K562 (cell line): ENCODE results near the gene ACADVL. TPM values are rescaled to one million over a fixed set of nuclear protein-coding genes. Genes with fewer than 3 reads are reported as not detected.
A peak's percentile ranks its signal among the peaks of the same experiment; 100 is the strongest.

ENCODE experiments used
- ATAC-seq: fragments of 200-7000 bp; cut with Tn5 transposase; 3 replicates; pipeline ENCODE4 v1.9.1; 2020; ENCODE audit warnings: moderate library complexity
- BruUV-seq: library from RNA; stranded (reverse); fragments of 400-500 nt; replicated peaks from 2 replicates; lab custom pipeline; 2021; lab: Mats Ljungman, UMichigan
- CTCF ChIA-PET: fragments of 300-600 bp; formaldehyde crosslinking; extraction: SDS; loops from one replicate; lab custom pipeline; 2021; ENCODE audit warnings: low intra/inter-chr PET ratio; lab: Yijun Ruan, JAX
- POLR2A ChIA-PET: fragments of 300-600, 350-650 bp; sonication (Branson Sonifier 250); formaldehyde crosslinking; extraction: SDS; loops from one replicate; lab custom pipeline; 2021; ENCODE audit warnings: antibody characterized with exemption, inconsistent platforms; lab: Yijun Ruan, JAX
- DNase-seq, 4 experiments: peaks; one replicate each; pipeline versions ENCODE4 v3.0.0 to v3.0.0-alpha.2; 2011 to 2018; ENCODE audit warnings: low spot score in 3 of 4, mixed read lengths in 3 of 4; ENCODE audit errors: extremely low read depth in 1 of 4
- FAIRE-seq: peaks from 2 replicates; lab custom pipeline; 2011; peaks lifted over from hg19 to GRCh38; lab: Jason Lieb, UNC
- H2AFZ ChIP-seq: 2 replicates; pipeline ENCODE4 v1.6.0; 2011; ENCODE audit warnings: low read depth, low read length, control low read depth, inconsistent platforms
- H3K27ac ChIP-seq: fragments of 200-600 bp; 3 replicates; pipeline ENCODE4 v1.8.0; 2011; ENCODE audit warnings: low read depth, mild to moderate bottlenecking, control low read depth, inconsistent platforms, low read length, moderate library complexity, mixed read lengths; ENCODE audit errors: extremely low read depth
- H3K27me3 ChIP-seq, 2 experiments: fragments of 300-600 bp in 1 of 2; 2 replicates in 1 of 2; 3 replicates in 1 of 2; pipeline versions ENCODE4 v1.6.0 to v1.8.0; 2011; ENCODE audit warnings: inconsistent platforms in 2 of 2, low read length in 2 of 2, mild to moderate bottlenecking in 1 of 2, mixed read lengths in 1 of 2, moderate library complexity in 1 of 2; ENCODE audit not compliant: control insufficient read depth in 2 of 2, insufficient read depth in 2 of 2
- H3K36me3 ChIP-seq: fragments of 300-600 bp; 3 replicates; pipeline ENCODE4 v1.8.0; 2011; ENCODE audit warnings: mild to moderate bottlenecking, low read length, inconsistent platforms; ENCODE audit not compliant: control insufficient read depth, insufficient read depth
- H3K4me1 ChIP-seq, 2 experiments: fragments of 200-600 bp in 1 of 2; replicated peaks in 1 of 2; 2 replicates in 1 of 2; 3 replicates in 1 of 2; pipeline versions ENCODE4 v1.5.1 to v1.8.0; 2011; ENCODE audit warnings: inconsistent platforms in 2 of 2, low read length in 2 of 2, mild to moderate bottlenecking in 1 of 2, mixed read lengths in 1 of 2, moderate library complexity in 1 of 2; ENCODE audit not compliant: control insufficient read depth in 2 of 2, insufficient read depth in 2 of 2
- H3K4me2 ChIP-seq: 2 replicates; pipeline ENCODE4 v1.6.1; 2011; ENCODE audit warnings: low read length, control low read depth, inconsistent platforms, mixed read lengths; ENCODE audit not compliant: insufficient read depth
- H3K4me3 ChIP-seq: fragments of 200-600 bp; sonication (generic), shearing (Covaris generic); 2 replicates; pipeline ENCODE4 v1.5.1; 2016; ENCODE audit warnings: control low read depth, inconsistent platforms
- H3K79me2 ChIP-seq: fragments of 200-600 bp; 3 replicates; pipeline ENCODE4 v1.8.0; 2011; ENCODE audit warnings: low read length, inconsistent platforms; ENCODE audit not compliant: control insufficient read depth, insufficient read depth
- H3K9ac ChIP-seq, 2 experiments: 2 replicates each; pipeline versions ENCODE4 v1.6.0 to v1.6.1; 2011; ENCODE audit warnings: low read depth in 2 of 2, low read length in 2 of 2, control low read depth in 1 of 2, inconsistent platforms in 1 of 2, mild to moderate bottlenecking in 1 of 2, mixed read lengths in 1 of 2; ENCODE audit not compliant: insufficient read depth in 1 of 2
- H3K9me1 ChIP-seq: one replicate; pipeline ENCODE4 v1.6.0; 2011; ENCODE audit warnings: inconsistent platforms, mild to moderate bottlenecking, low read length, moderate library complexity; ENCODE audit not compliant: control insufficient read depth, insufficient read depth
- H3K9me3 ChIP-seq: replicated peaks from 2 replicates; pipeline ENCODE4 v1.5.1; 2011; ENCODE audit warnings: low read depth, low read length, inconsistent platforms; ENCODE audit not compliant: control insufficient read depth, insufficient read depth
- H4K20me1 ChIP-seq: replicated peaks from 2 replicates; pipeline ENCODE4 v1.6.1; 2011; ENCODE audit warnings: low read length, inconsistent platforms, mixed read lengths; ENCODE audit not compliant: control insufficient read depth, insufficient read depth
- CHD1 ChIP-seq: fragments of 200-600 bp; sonication (generic); IDR thresholded peaks from one replicate; pipeline ENCODE4 v1.6.1; 2012; ENCODE audit warnings: mild to moderate bottlenecking, moderate library complexity, low read length, inconsistent platforms
- CREM ChIP-seq: IDR thresholded peaks from 2 replicates; pipeline ENCODE4 v1.6.1; 2014; ENCODE audit warnings: antibody characterized with exemption, low read depth
- EGR1 ChIP-seq: fragments of 450-650 bp; conservative IDR thresholded peaks from 2 replicates; pipeline ENCODE4 v1.6.1; 2017; ENCODE audit warnings: mild to moderate bottlenecking
- ETV6 ChIP-seq, 3 experiments: fragments of 150-350 bp in 1 of 3; sonication (generic) in 1 of 3; formaldehyde crosslinking in 1 of 3; IDR thresholded peaks; 2 replicates each; pipeline versions ENCODE4 v1.6.1 to v1.8.0; 2014 to 2022; ENCODE audit warnings: borderline replicate concordance in 2 of 3, low read depth in 2 of 3, antibody characterized with exemption in 1 of 3, low read length in 1 of 3, mild to moderate bottlenecking in 1 of 3, missing genetic modification reagents in 1 of 3
- KDM1A ChIP-seq, 2 experiments: fragments of 450-650 bp; IDR thresholded peaks; 2 replicates each; pipeline ENCODE4 v1.6.1; 2016; ENCODE audit warnings: mild to moderate bottlenecking in 2 of 2
- NFRKB ChIP-seq: fragments of 450-650 bp; IDR thresholded peaks from 2 replicates; pipeline ENCODE4 v1.6.1; 2016; ENCODE audit warnings: low read depth
- NR4A1 ChIP-seq, 2 experiments: fragments of 250-450 bp in 1 of 2; fragments of 450-650 bp in 1 of 2; sonication (Bioruptor Pico) in 1 of 2; IDR thresholded peaks; 2 replicates each; pipeline versions ENCODE4 v1.4.0 to v1.6.1; 2016 to 2020; ENCODE audit warnings: mild to moderate bottlenecking in 2 of 2, missing compliant biosample characterization in 1 of 2, missing genetic modification characterization in 1 of 2, moderate library complexity in 1 of 2
- POU5F1 ChIP-seq: fragments of 150-350 bp; IDR thresholded peaks from 2 replicates; pipeline ENCODE4 v1.6.1; 2014; ENCODE audit warnings: borderline replicate concordance, low read length, low read depth, mild to moderate bottlenecking; ENCODE audit not compliant: partially characterized antibody
- PTBP1 ChIP-seq: fragments of 200-400 bp; formaldehyde crosslinking; IDR thresholded peaks from 2 replicates; pipeline ENCODE4 v1.6.1; 2017; ENCODE audit warnings: low read depth, low read length
- SETDB1 ChIP-seq: IDR thresholded peaks from one replicate; pipeline ENCODE4 v1.6.1; 2012; ENCODE audit warnings: low read length, control low read depth, inconsistent platforms
- ZC3H11A ChIP-seq: IDR thresholded peaks from 2 replicates; pipeline ENCODE4 v1.6.1; 2012; ENCODE audit warnings: low read depth, low read length, improper control_type of control experiment
- ZFP1 ChIP-seq: fragments of 450-650 bp; formaldehyde crosslinking; IDR thresholded peaks from 2 replicates; pipeline ENCODE4 v1.4.0; 2020; ENCODE audit warnings: mild to moderate bottlenecking, mixed read lengths
- ZNF324 ChIP-seq: fragments of 250-450 bp; sonication (Bioruptor Pico); IDR thresholded peaks from 2 replicates; pipeline ENCODE4 v1.4.0; 2020; ENCODE audit warnings: mild to moderate bottlenecking
- ZNF408 ChIP-seq: fragments of 250-450 bp; sonication (Bioruptor Pico); IDR thresholded peaks from 2 replicates; pipeline ENCODE4 v1.4.0; 2020; ENCODE audit warnings: low read depth, mild to moderate bottlenecking, moderate library complexity
- WGBS: fragments of 100-300 bp; shearing (Covaris generic); methylation state at CpG from one replicate; pipeline ENCODE4 v1.1.6; 2016; ENCODE audit warnings: low coverage, mixed read lengths; ENCODE audit not compliant: insufficient coverage; ENCODE audit errors: missing lambda C conversion rate; 5-methylcytosine and 5-hydroxymethylcytosine counted together
- in situ Hi-C: fragments of 300-500 bp; cut with MboI; formaldehyde crosslinking; loops from 4 replicates; pipeline ENCODE4 v1.15.0; 2018; ENCODE audit warnings: inconsistent platforms, mixed read lengths
- intact Hi-C: fragments of 100-400 bp; cut with micrococcal nuclease; formaldehyde crosslinking; loops from 2 replicates; pipeline ENCODE4 v1.14.2; 2022
- polyA plus RNA-seq, 8 experiments: library from polyadenylated mRNA; depleted of rRNA in 4 of 8; stranded (reverse) in 5 of 8; unstranded in 3 of 8; fragments of >200 nt; fragmentation: Nextera tagmentation in 2 of 8; fragmentation: Illumina TruSeq in 1 of 8; extraction: Ambion mirVana in 2 of 8; extraction: Trizol in 1 of 8; gene quantifications; 2 replicates each; pipeline versions ENCODE4 v1.2.1 to v1.2.3, GENCODE V29; 2011 to 2014; ENCODE audit warnings: inconsistent platforms in 1 of 8, missing spikeins in 1 of 8
- total RNA-seq, 7 experiments: library from RNA; depleted of rRNA in 6 of 7; stranded (reverse); fragments of >200 nt in 6 of 7; fragmentation: Illumina TruSeq in 2 of 7; extraction: Trizol in 2 of 7; gene quantifications; 2 replicates each; pipeline versions ENCODE4 v1.2.1 to v1.2.3, GENCODE V29; 2011 to 2021; ENCODE audit warnings: low replicate concordance in 1 of 7
- TF ChIP-seq, protein P1 (sequence below): IDR thresholded peaks from 2 replicates; pipeline ENCODE4 v1.6.1; 2011; ENCODE audit not compliant: insufficient read length; ENCODE audit errors: extremely low read depth

ACADVL gene
- total and polyA plus RNA-seq, 9 of the 15 experiments (the other 6 are each of a cell fraction or from before 2014, with no cell fraction given), result 25.5 to 449 (median 214) TPM

DNA sequence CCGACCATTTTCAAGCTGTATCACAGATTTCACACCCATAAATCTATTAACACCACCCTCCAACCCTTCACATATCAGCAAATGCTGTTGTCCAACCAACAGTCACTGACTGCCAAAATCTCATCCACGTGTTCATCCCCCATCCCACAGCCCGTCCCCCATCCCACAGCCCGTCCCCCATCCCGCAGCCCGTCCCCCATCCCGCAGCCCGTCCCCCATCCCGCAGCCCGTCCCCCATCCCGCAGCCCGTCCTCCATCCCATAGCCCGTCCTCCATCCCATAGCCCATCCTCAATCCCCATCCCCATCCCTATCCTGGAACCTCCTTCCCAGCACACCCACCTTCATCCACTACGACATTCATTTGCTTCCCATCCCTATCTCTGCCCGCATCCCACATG lies 14.2 kb upstream of the ACADVL start (continued):
- TF ChIP-seq POU5F1, result no peak
- TF ChIP-seq ZFP1 (CRISPR knock-in tag), result no peak
- TF ChIP-seq CHD1, result no peak

DNA sequence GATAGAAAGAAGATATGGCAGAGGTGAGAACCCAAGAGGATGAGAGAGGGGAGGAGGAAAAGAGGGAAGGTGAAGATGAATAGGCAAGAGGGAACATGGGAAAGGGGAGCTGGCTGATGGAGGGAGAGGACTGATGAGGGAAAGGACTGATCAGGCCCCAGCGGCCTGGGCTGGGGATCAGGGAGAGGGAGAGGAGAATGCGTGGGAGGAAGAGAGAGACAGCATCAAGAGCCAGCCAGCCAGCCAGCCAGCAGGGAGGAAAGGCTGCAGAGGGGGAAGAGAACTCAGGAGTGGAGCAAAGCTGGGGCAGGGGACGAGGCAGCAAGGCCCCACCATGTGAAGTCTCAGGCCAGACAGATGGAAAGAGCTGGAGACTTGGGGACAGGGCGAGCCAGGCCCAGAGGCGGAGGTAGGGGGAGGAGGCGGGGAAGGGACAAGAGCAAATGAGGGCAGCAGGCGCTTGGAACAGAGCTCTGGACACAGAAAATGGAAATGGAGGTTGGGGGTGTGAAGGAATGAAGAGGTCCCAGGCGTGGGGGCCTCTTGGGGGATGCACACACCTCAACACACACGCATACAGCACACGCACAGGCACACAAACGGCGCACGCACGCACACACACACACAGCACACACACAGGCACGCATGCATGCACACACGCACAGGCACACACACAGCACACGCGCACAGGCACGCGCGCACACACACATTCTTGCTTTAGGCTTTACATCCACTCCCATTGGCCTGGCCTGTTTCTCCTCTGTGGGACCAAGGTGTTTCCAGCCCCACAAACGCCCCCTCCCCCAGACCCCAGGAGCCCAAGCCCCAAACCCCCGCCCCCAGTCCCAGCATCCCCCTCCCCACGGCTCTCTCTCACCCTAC lies 12.4 kb upstream of the ACADVL start:
- TF ChIP-seq PTBP1 (no peak), CREM (no peak), ETV6 (IDR thresholded peaks at IDR 0.05; ENCODE audit: borderline replicate concordance in 1 of 2, low read depth in 2 of 2, low read length in 1 of 2) (no peak), ETV6 (CRISPR knock-in tag; IDR thresholded peaks at IDR 0.05; ENCODE audit: borderline replicate concordance) (no peak), ZNF324 (CRISPR knock-in tag) (no peak), KDM1A (IDR thresholded peaks at IDR 0.05) (peak in 1 of 2 experiments; percentile 79; a peak in 2 of 4 replicates), SETDB1 (no peak), ZC3H11A (no peak), EGR1 (peak; percentile 88), NFRKB (no peak), ZNF408 (CRISPR knock-in tag) (no peak), NR4A1 (CRISPR knock-in tag; IDR thresholded peaks at IDR 0.05) (no peak), NR4A1 (tag; IDR thresholded peaks at IDR 0.05) (no peak)
- TF ChIP-seq, protein P1, sequence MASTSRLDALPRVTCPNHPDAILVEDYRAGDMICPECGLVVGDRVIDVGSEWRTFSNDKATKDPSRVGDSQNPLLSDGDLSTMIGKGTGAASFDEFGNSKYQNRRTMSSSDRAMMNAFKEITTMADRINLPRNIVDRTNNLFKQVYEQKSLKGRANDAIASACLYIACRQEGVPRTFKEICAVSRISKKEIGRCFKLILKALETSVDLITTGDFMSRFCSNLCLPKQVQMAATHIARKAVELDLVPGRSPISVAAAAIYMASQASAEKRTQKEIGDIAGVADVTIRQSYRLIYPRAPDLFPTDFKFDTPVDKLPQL, result no peak
- no peak overlapping the region for H3K27ac ChIP-seq
- H3K9me3 ChIP-seq, result no peaks in the 10 kb centered on the region
- H3K36me3 ChIP-seq, result peaks cover 15% of the 10 kb centered on the region; the same call in 2 of the 3 replicates
- H3K9me1 ChIP-seq, result no peaks in the 10 kb centered on the region
- FAIRE-seq, result no peak
- 72% methylated on average over 4 of the region's 24 CpGs for whole genome bisulfite sequencing
- peak overlapping the region in 1 of 2 experiments; percentile 55; a peak in 2 of 4 replicates for H3K9ac ChIP-seq
- BruUV-seq, result no TSS peak
- intact Hi-C loops (no loop called here), in situ Hi-C loops (no loop called here)
- ATAC-seq, result no peak
- ChIA-PET POLR2A (interaction anchor here (0.6 to 1.1 kb wide), 4 partner anchors 9 to 13 kb away, joined by 3 to 4 read pairs (median 3); partner anchors contain the start of genes ACADVL and DLG4), CTCF (no interaction called here)
- peaks cover 3% of the 10 kb centered on the region; the same call in 1 of the 2 replicates for H4K20me1 ChIP-seq
- no peaks in the 10 kb centered on the region for H3K27me3 ChIP-seq
- H3K4me3 ChIP-seq, result no peak overlapping the region
- peaks cover 7 to 37% of the 10 kb centered on the region in 2 experiments; a peak in 4 of 5 replicates for H3K4me1 ChIP-seq
- no peak overlapping the region for H3K4me2 ChIP-seq
- peak in 3 of 4 experiments; percentile 25 to 36 (median 31) for DNase-seq
- no peak overlapping the region for H2AFZ ChIP-seq
- H3K79me2 ChIP-seq, result peaks cover 6% of the 10 kb centered on the region; the same call in 2 of the 3 replicates
